ENCODE results near the gene CTDSPL.
"Not testable (repeated sequence)": the region's sequence is repeated elsewhere in the genome, so short reads cannot be mapped to it uniquely, and the experiment has no call there.

DNA sequence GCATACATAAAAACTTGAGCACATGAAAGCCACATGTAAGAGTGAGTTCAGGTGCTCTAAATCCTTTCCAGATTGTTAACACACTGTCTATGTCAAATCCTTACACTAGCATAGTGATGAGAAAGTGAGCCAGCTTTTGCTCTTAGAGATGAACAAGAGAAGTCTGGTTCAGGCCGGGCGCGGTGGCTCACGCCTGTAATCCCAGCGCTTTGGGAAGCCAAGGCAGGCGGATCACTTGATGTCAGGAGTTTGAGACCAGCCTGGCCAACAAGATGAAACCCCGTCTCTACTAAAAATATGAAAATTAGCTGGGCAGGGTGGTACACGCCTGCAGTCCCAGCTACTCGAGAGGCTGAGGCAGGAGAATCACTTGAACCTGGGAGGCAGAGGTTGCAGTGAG, 46.5 kb upstream of the CTDSPL start:
- not testable (repeated sequence) for TF ChIP-seq EZH2phosphoT487 (IDR thresholded peaks at IDR 0.05; ENCODE audit: insufficient read depth, low read depth); EZH2 (IDR thresholded peaks at IDR 0.05; ENCODE audit: insufficient read depth, poor library complexity, severe bottlenecking)
